Measurements from ENCODE around the gene ID1.
"Not testable (repeated sequence)": the region's sequence is repeated elsewhere in the genome, so short reads cannot be mapped to it uniquely, and the experiment has no call there.

The ID1 gene

DNA sequence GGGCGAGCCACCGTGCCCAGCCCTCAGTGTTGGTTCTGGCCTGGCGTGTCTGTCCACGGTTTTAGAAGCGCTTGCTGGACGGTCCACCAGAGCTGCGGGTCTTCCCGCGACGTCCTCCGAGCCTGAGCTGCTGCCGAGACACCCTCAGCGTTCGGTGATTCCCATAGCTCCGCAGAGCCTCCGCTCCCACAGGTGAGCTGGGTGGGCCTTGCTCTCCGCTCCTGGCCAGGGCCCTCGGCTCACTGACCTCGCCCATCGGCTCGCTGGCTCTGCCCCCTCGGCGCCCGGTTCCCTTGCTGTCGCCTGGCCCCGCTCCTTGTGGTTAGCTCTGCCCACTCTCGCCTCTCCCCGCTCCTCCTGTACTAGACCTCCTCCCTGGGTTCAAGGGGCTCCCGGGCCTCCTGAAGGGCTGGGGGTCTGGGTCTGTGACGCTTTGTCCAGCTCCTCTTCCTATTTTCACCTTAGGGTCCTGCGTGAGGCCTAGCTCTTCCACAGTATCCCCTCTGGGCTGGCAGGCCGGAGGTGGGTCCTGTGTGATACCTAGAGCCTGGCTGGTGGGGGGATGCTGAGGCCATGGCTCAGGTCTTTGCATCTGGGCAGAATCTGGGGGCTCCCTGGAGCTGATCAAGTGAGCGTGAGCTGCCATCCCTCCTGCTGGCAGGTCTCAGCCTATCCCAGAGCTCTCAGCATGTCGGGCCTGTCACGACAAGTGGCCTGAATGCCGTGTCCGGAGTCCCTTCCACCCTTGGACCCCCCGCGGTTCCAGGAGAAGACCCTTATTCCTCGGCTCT lies 27.7 kb downstream of the ID1 start:
- DNase-seq: no peak

DNA sequence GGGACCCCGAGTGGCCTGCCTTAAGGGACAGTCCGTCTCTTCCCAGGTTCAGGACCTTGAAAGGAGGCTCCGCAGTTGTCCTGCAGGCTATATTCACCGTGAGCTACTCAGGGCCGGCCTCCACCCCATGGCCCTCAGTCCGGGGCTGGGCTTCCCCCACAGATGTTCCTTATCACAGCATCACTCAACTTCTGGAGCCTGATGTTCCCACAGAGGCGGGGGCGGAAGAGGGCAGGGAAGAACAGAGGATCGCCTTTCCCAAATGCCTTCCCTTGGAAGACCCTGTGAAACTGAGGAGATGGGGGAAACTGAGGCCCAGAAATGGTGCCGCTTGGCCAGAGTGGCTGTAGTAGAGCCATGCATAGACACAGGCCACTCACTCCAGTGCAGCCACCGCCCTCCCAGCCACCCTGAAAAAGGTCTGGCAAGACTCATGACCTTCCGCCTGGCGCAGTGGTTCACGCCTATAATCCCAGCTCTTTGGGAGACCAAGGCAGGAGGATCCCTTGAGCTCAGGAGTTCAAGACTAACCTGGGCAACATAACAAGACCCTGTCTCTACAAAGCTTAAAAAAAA lies 28.3 kb downstream of the ID1 start:
- no peak for DNase-seq

GRCh38 chr20:31637660-31638059 lies 32.6 kb downstream of the ID1 start, which contains the start of gene COX4I2:
TSS of gene COX4I2 (plus strand) at chr20:31637912. CDS start at chr20:31639018, 1,106 bp downstream.
- no peak for DNase-seq

GRCh38 chr20:31638317-31638716 lies 33.2 kb downstream of the ID1 start:
- no peak for DNase-seq

GRCh38 chr20:31638816-31639215 lies 33.7 kb downstream of the ID1 start:
- DNase-seq: no peak

GRCh38 chr20:31640259-31640658 lies 35.2 kb downstream of the ID1 start:
- DNase-seq: no peak

DNA sequence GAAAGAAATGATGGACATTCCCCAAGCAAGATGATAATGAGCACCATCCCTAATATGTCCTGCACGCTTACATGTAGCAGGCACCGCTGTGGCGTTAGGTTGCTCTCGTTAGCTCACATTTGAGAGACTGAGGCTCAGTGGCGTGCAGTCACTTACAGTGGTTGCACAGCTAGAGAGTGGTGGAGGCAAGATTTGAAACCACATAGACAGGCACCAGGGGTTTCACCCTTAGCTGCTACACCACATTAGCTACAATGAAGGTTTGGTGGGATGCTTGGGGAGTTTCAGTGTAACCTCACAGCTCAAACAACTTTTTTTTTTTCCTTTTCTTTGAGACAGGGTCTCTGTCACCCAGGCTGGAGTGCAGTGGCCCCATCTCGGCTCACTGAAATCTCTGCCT lies 36.3 kb downstream of the ID1 start:
- DNase-seq: no peak

- no peak for DNase-seq
These were observed 37.7 kb downstream of the ID1 start for GRCh38 chr20:31642837-31643236.

DNA sequence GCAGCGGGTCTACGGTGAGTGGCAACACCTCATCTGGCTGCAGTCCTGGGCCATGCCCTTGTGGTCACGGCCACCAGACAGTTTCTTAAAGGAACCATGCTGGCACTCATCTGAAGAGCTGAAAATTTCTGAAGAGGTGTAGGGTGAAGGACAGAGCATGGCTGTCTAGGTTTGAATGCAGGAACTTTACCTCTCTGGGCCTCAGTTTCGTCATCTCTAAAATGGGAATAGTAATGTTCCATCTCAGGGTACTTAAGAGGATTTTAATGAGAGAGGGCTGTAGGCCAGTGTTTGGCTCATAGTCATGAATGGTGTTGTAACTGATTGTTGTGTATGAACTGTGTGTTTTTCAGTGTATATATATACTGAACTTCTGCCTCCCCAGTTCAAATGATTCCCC lies 38.4 kb downstream of the ID1 start:
- no peak for DNase-seq

DNA sequence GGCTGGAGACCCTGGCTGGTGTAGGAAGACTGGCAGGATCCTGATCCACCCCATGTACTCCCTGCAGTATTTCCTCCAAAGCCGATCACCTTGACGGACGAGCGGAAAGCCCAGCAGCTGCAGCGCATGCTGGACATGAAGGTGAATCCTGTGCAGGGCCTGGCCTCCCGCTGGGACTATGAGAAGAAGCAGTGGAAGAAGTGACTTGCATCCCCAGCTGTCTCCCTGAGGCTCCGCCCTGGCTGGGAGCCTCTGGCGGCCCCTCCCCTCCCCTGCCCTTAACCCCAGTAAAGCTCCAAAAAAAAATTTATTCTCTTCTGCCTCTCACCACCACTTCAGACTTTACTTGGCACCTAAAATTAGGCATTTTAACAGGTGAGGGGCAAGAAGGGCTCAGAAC lies 39.6 kb downstream of the ID1 start:
- no peak for DNase-seq

- DNase-seq: not testable (repeated sequence)
These were observed 43.0 kb downstream of the ID1 start for GRCh38 chr20:31648104-31648503.

DNA sequence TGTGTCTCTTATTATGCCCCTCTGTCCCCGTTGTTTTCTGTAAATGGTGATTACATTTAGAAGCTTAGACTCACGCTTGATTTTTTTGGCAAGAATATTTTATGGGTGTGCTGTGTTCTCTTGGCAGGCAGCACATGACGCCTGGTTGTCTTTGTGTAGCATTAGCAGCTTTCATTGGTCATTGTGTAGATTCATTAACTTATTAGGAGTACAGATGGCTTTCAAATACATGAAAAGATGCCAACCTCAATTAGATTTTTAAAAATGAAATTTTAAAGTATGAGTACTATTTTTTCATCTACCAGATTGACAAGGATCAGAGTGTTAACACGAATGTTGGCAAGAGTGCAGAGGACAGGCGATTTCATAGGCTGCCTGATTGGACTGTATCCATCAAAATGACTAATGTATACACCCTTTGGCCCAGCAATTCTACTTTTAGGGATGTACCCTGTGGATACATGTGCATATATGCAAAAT lies 47.9 kb downstream of the ID1 start:
- DNase-seq: no peak

GRCh38 chr20:31653561-31653960 lies 48.5 kb downstream of the ID1 start:
- no peak for DNase-seq

DNA sequence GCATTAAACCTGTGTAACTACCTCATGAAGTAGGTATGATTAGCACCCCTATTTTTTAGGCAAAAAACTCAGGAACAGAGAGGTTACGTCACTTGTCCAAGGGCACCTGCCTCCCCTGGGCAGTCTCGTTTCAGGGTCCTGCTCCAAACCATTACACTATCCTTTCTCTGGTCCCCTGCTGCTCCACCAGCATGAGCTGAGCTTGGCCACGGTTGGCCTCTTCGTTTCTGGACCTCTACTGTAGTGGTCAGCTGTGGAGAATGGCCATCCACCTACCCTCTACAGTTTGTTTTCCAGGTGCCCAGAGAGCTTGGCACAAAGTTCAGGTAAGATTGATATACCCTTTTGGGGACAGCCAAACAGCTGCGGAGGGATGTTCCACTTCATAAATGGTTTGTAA lies 49.4 kb downstream of the ID1 start:
- no peak for DNase-seq
